GM18507 (cell line): Measurements from ENCODE around the gene TSPAN7.

Experiments used
- DNase-seq: peaks from one replicate; pipeline ENCODE4 v3.0.0; 2011; ENCODE audit warnings: low read depth; ENCODE audit not compliant: insufficient read length; ENCODE audit errors: extremely low spot score
- FAIRE-seq: peaks from 2 replicates; lab custom pipeline; 2011; peaks lifted over from hg19 to GRCh38; lab: Jason Lieb, UNC

The TSPAN7 gene

GRCh38 chrX:38666909-38667308 lies 105.6 kb downstream of the TSPAN7 start:
- FAIRE-seq (no peak), DNase-seq (no peak)

- FAIRE-seq = peak; percentile 5
- DNase-seq = no peak
Observed at GRCh38 chrX:38668771-38669170, 107.4 kb downstream of the TSPAN7 start.

GRCh38 chrX:38669428-38669827 lies 108.1 kb downstream of the TSPAN7 start:
- no peak for DNase-seq
- peak; percentile 60 for FAIRE-seq

GRCh38 chrX:38672646-38673045 lies 111.3 kb downstream of the TSPAN7 start:
- FAIRE-seq (no peak), DNase-seq (no peak)

- DNase-seq (no peak), FAIRE-seq (no peak)
Observed at GRCh38 chrX:38675856-38676255, 114.5 kb downstream of the TSPAN7 start.

GRCh38 chrX:38678183-38678582 lies 116.8 kb downstream of the TSPAN7 start:
- no peak for FAIRE-seq
- no peak for DNase-seq

GRCh38 chrX:38678821-38679220 lies 117.5 kb downstream of the TSPAN7 start:
- FAIRE-seq (no peak), DNase-seq (no peak)

- FAIRE-seq (no peak), DNase-seq (no peak)
Observed at GRCh38 chrX:38679695-38680094, 118.4 kb downstream of the TSPAN7 start.

- FAIRE-seq (no peak), DNase-seq (no peak)
Observed at GRCh38 chrX:38682095-38682494, 120.8 kb downstream of the TSPAN7 start.

GRCh38 chrX:38692961-38693360 lies 131.6 kb downstream of the TSPAN7 start:
- FAIRE-seq (no peak), DNase-seq (no peak)

GRCh38 chrX:38694394-38694793 lies 133.1 kb downstream of the TSPAN7 start:
- DNase-seq (no peak), FAIRE-seq (no peak)

GRCh38 chrX:38697461-38697860 lies 136.1 kb downstream of the TSPAN7 start:
- DNase-seq (no peak), FAIRE-seq (no peak)

GRCh38 chrX:38699121-38699520 lies 137.8 kb downstream of the TSPAN7 start:
- DNase-seq (no peak), FAIRE-seq (no peak)

GRCh38 chrX:38699696-38700095 lies 138.4 kb downstream of the TSPAN7 start:
- DNase-seq (no peak), FAIRE-seq (no peak)

- FAIRE-seq (no peak), DNase-seq (no peak)
Observed at GRCh38 chrX:38701073-38701472, 139.7 kb downstream of the TSPAN7 start.

- peak; percentile 24 for FAIRE-seq
Observed at GRCh38 chrX:38704146-38704882, 143.0 kb downstream of the TSPAN7 start.

GRCh38 chrX:38717871-38718270 lies 156.5 kb downstream of the TSPAN7 start:
- peak; percentile 59 for FAIRE-seq
- peak; percentile 0 for DNase-seq

More at GRCh38 chrX:38704146-38704882, 143.0 kb downstream of the TSPAN7 start:
- DNase-seq = no peak

GRCh38 chrX:38718311-38718710 lies 157.0 kb downstream of the TSPAN7 start:
- no peak for FAIRE-seq
- no peak for DNase-seq

- FAIRE-seq (no peak), DNase-seq (no peak)
Observed at GRCh38 chrX:38726612-38727011, 165.3 kb downstream of the TSPAN7 start.

GRCh38 chrX:38727668-38728067 lies 166.3 kb downstream of the TSPAN7 start:
- DNase-seq = no peak
- no peak for FAIRE-seq

- DNase-seq (no peak), FAIRE-seq (no peak)
Observed at GRCh38 chrX:38732866-38733265, 171.5 kb downstream of the TSPAN7 start.
